IMR-90 (cell line): ENCODE data around the gene GAR1. TPM values are rescaled to one million over a fixed set of nuclear protein-coding genes. Genes with fewer than 3 reads are reported as not detected.
A peak's percentile ranks its signal among the peaks of the same experiment; 100 is the strongest.
"Not testable (repeated sequence)": the region's sequence is repeated elsewhere in the genome, so short reads cannot be mapped to it uniquely, and the experiment has no call there.

Source experiments
- ATAC-seq: fragments of 200-7000 bp; cut with Tn5 transposase; 2 replicates; pipeline ENCODE4 v1.9.1; 2020; ENCODE audit warnings: low read depth, mild to moderate bottlenecking, moderate library complexity
- BruUV-seq: library from RNA; stranded (reverse); fragments of 400-500 nt; replicated peaks from 2 replicates; lab custom pipeline; 2021; lab: Mats Ljungman, UMichigan
- CTCF ChIA-PET: fragments of 300-600 bp; formaldehyde crosslinking; extraction: SDS; loops from one replicate; lab custom pipeline; 2021; ENCODE audit warnings: antibody characterized with exemption; lab: Yijun Ruan, JAX
- POLR2A ChIA-PET: fragments of 300-600 bp; sonication (Branson Sonifier 250); formaldehyde crosslinking; loops from one replicate; lab custom pipeline; 2022; ENCODE audit warnings: antibody characterized with exemption; ENCODE audit not compliant: unreplicated experiment; lab: Charles Lee
- DNase-seq: peaks from one replicate; pipeline ENCODE4 v3.0.0; 2013
- H2AFZ ChIP-seq: replicated peaks from 2 replicates; pipeline ENCODE3; 2013; ENCODE audit warnings: low read length, mild to moderate bottlenecking; ENCODE audit not compliant: poor library complexity
- H2AK5ac ChIP-seq: 2 replicates; pipeline ENCODE4 v1.6.1; 2013; ENCODE audit warnings: low read depth, low read length, inconsistent platforms
- H2AK9ac ChIP-seq: replicated peaks from 2 replicates; pipeline ENCODE3; 2013; ENCODE audit warnings: mild to moderate bottlenecking, low read depth, low read length, moderate library complexity; ENCODE audit not compliant: poor library complexity
- H2BK120ac ChIP-seq: 2 replicates; pipeline ENCODE4 v1.6.1; 2013; ENCODE audit warnings: low read depth, low read length, inconsistent platforms
- H2BK15ac ChIP-seq: 3 replicates; pipeline ENCODE4 v1.6.1; 2013; ENCODE audit warnings: low read depth, low read length, inconsistent platforms
- H2BK20ac ChIP-seq: 2 replicates; pipeline ENCODE4 v1.6.1; 2013; ENCODE audit warnings: low read depth, mild to moderate bottlenecking, inconsistent platforms, low read length, moderate library complexity
- H2BK5ac ChIP-seq: 2 replicates; pipeline ENCODE4 v1.6.1; 2013; ENCODE audit warnings: mild to moderate bottlenecking, low read depth, low read length, inconsistent platforms; ENCODE audit not compliant: poor library complexity, severe bottlenecking
- H3K14ac ChIP-seq: replicated peaks from 2 replicates; pipeline ENCODE4 v1.6.1; 2013; ENCODE audit warnings: low read depth, low read length, inconsistent platforms
- H3K18ac ChIP-seq: 2 replicates; pipeline ENCODE4 v1.6.1; 2013; ENCODE audit warnings: low read depth, low read length, control low read depth
- H3K23ac ChIP-seq: 2 replicates; pipeline ENCODE4 v1.6.1; 2013; ENCODE audit warnings: low read depth, low read length, inconsistent platforms
- H3K27ac ChIP-seq: 2 replicates; pipeline ENCODE4 v1.5.1; 2013; ENCODE audit warnings: mild to moderate bottlenecking, control low read depth, low read length; ENCODE audit not compliant: insufficient read depth
- H3K27me3 ChIP-seq: 2 replicates; pipeline ENCODE4 v1.6.1; 2013; ENCODE audit warnings: low read length; ENCODE audit not compliant: control insufficient read depth, insufficient read depth
- H3K36me3 ChIP-seq: 2 replicates; pipeline ENCODE4 v1.6.1; 2013; ENCODE audit warnings: low read length, mixed read lengths; ENCODE audit not compliant: control insufficient read depth, insufficient read depth
- H3K4ac ChIP-seq: 2 replicates; pipeline ENCODE4 v1.6.1; 2013; ENCODE audit warnings: low read depth, low read length, inconsistent platforms
- H3K4me1 ChIP-seq: 2 replicates; pipeline ENCODE4 v1.6.1; 2013; ENCODE audit warnings: low read length, mixed read lengths; ENCODE audit not compliant: control insufficient read depth, insufficient read depth
- H3K4me2 ChIP-seq: 2 replicates; pipeline ENCODE4 v1.6.1; 2013; ENCODE audit warnings: low read depth, mild to moderate bottlenecking, control low read depth, low read length, moderate library complexity
- H3K4me3 ChIP-seq: 2 replicates; pipeline ENCODE4 v1.5.1; 2013; ENCODE audit warnings: low read depth, mild to moderate bottlenecking, control low read depth, low read length, moderate library complexity; ENCODE audit not compliant: insufficient read depth
- H3K56ac ChIP-seq: 2 replicates; pipeline ENCODE4 v1.6.1; 2013; ENCODE audit warnings: low read length, inconsistent platforms; ENCODE audit not compliant: insufficient read depth; ENCODE audit errors: extremely low read depth
- H3K79me1 ChIP-seq, 2 experiments: 2 replicates each; pipeline ENCODE4 v1.6.1; 2013; ENCODE audit warnings: low read length in 2 of 2, inconsistent platforms in 1 of 2, low read depth in 1 of 2
- H3K9ac ChIP-seq: 2 replicates; pipeline ENCODE4 v1.6.1; 2013; ENCODE audit warnings: low read depth, low read length, control low read depth
- H3K9me1 ChIP-seq: 2 replicates; pipeline ENCODE4 v1.6.1; 2013; ENCODE audit warnings: low read length, inconsistent platforms; ENCODE audit not compliant: insufficient read depth
- H3K9me3 ChIP-seq: 2 replicates; pipeline ENCODE4 v1.6.1; 2013; ENCODE audit warnings: low read length; ENCODE audit not compliant: control insufficient read depth, insufficient read depth
- H4K20me1 ChIP-seq: 2 replicates; pipeline ENCODE4 v1.6.1; 2013; ENCODE audit warnings: low read length, inconsistent platforms; ENCODE audit not compliant: insufficient read depth
- H4K5ac ChIP-seq: 2 replicates; pipeline ENCODE4 v1.6.1; 2013; ENCODE audit warnings: mild to moderate bottlenecking, low read depth, low read length, control low read depth
- H4K8ac ChIP-seq, 2 experiments: 2 replicates each; pipeline ENCODE4 v1.6.1; 2013; ENCODE audit warnings: low read depth in 2 of 2, low read length in 2 of 2, control low read depth in 1 of 2, inconsistent platforms in 1 of 2
- H4K91ac ChIP-seq: 2 replicates; pipeline ENCODE4 v1.6.1; 2013; ENCODE audit warnings: low read depth, low read length, inconsistent platforms; ENCODE audit not compliant: insufficient read depth
- CEBPB ChIP-seq: IDR thresholded peaks from 2 replicates; pipeline ENCODE4 v1.6.1; 2012; ENCODE audit warnings: low read depth, low read length, improper control_type of control experiment
- MAFK ChIP-seq: IDR thresholded peaks from 2 replicates; pipeline ENCODE4 v1.6.1; 2012; ENCODE audit warnings: low read depth, low read length, improper control_type of control experiment
- MXI1 ChIP-seq: IDR thresholded peaks from 2 replicates; pipeline ENCODE4 v1.6.1; 2012; ENCODE audit warnings: low read depth, mild to moderate bottlenecking, low read length, moderate library complexity, borderline replicate concordance
- RFX5 ChIP-seq: IDR thresholded peaks from 2 replicates; pipeline ENCODE4 v1.8.0; 2012; ENCODE audit warnings: low read depth, mild to moderate bottlenecking, low read length, moderate library complexity
- USF2 ChIP-seq: fragments of 150-350 bp; IDR thresholded peaks from 2 replicates; pipeline ENCODE4 v1.6.1; 2017; ENCODE audit warnings: mild to moderate bottlenecking, antibody characterized with exemption, low read length, low read depth
- WGBS, 2 experiments: methylation state at CpG; one replicate each; pipeline versions ENCODE4 v1.1.5 to v1.1.7; 2013; ENCODE audit warnings: missing lambda C conversion rate in 2 of 2; ENCODE audit not compliant: insufficient read length in 1 of 2; ENCODE audit errors: extremely low coverage in 2 of 2; 5-methylcytosine and 5-hydroxymethylcytosine counted together
- dilution Hi-C: fragments of 300-500 bp; cut with HindIII; formaldehyde crosslinking; loops from one replicate; pipeline ENCODE4 v1.14.3; 2018; ENCODE audit warnings: low sequenced_read_pairs; ENCODE audit not compliant: unreplicated experiment
- in situ Hi-C: fragments of 300-500 bp; cut with MboI; formaldehyde crosslinking; loops from 3 replicates; pipeline ENCODE4 v1.14.3; 2019; ENCODE audit warnings: low sequenced_read_pairs, inconsistent platforms, mixed read lengths
- intact Hi-C: fragments of 100-400 bp; cut with micrococcal nuclease; formaldehyde crosslinking; loops from 2 replicates; pipeline ENCODE4 v1.10.0; 2022
- polyA plus RNA-seq, 3 experiments: library from polyadenylated mRNA; depleted of rRNA; stranded (reverse); fragments of >200 nt; gene quantifications; 2 replicates each; pipeline ENCODE4 v1.2.3, GENCODE V29; 2012; ENCODE audit warnings: low replicate concordance in 1 of 3
- total RNA-seq: library from RNA; depleted of rRNA; stranded (reverse); fragments of >200 nt; gene quantifications from 2 replicates; pipeline ENCODE4 v1.2.3, GENCODE V29; 2012

Gene GAR1
- total and polyA plus RNA-seq, 2 of the 4 experiments (the other 2 are of a cell fraction), result 1.1 to 22.0 TPM

- TF ChIP-seq MAFK, result no peak
- TF ChIP-seq USF2, result peak; percentile 78
- no peak for TF ChIP-seq CEBPB
- peak; percentile 99 for TF ChIP-seq MXI1
- TF ChIP-seq RFX5, result no peak
These were observed at the start of gene GAR1 (continued) for GRCh38 chr4:109815151-109816081.

- not testable (repeated sequence) for ATAC-seq
These were observed 33.5 kb upstream of the GAR1 start for GRCh38 chr4:109782092-109782491.

More at GRCh38 chr4:109782092-109782491, 33.5 kb upstream of the GAR1 start:
- H3K14ac ChIP-seq, POLR2A ChIA-PET, H3K4me1 ChIP-seq, H3K79me1 ChIP-seq, H2BK120ac ChIP-seq, H3K18ac ChIP-seq, H2AK9ac ChIP-seq, H2AFZ ChIP-seq, H3K4me2 ChIP-seq, intact Hi-C loops, H3K9me3 ChIP-seq, H3K4me3 ChIP-seq, H2BK15ac ChIP-seq, in situ Hi-C loops, H2BK5ac ChIP-seq, H2BK20ac ChIP-seq, dilution Hi-C loops, H4K91ac ChIP-seq, H3K27ac ChIP-seq, H3K23ac ChIP-seq, DNase-seq, H3K9me1 ChIP-seq, H4K5ac ChIP-seq, BruUV-seq, H3K27me3 ChIP-seq, H3K9ac ChIP-seq, H2AK5ac ChIP-seq, H3K36me3 ChIP-seq, H3K4ac ChIP-seq, H3K56ac ChIP-seq, H4K8ac ChIP-seq, H4K20me1 ChIP-seq: not testable (repeated sequence)
- CTCF ChIA-PET, result interaction anchor here (1.2 kb wide), 1 partner anchor 17 kb away, joined by 4 read pairs; no protein-coding TSS in a partner anchor
- no CpG with 5 or more reads among the region's 2 CpGs for WGBS, 2 experiments
